Measurements from ENCODE around the gene UGT2B10. TPM values are rescaled to one million over a fixed set of nuclear protein-coding genes. Genes with fewer than 3 reads are reported as not detected.
"Not testable (repeated sequence)": the region's sequence is repeated elsewhere in the genome, so short reads cannot be mapped to it uniquely, and the experiment has no call there.

The UGT2B10 gene
- total and polyA plus RNA-seq, 3 donors from 2014 or later: 1.5 TPM; not detected in 2

- 85 to 92% methylated on average over 4 of the region's 4 CpGs for WGBS, 2 donors
- Histone ChIP-seq H3K36me3 (ENCODE audit: low read depth, missing control alignments) (no peaks in the 10 kb centered on the region), H3K4me3 (no peak overlapping the region), H3K4me1 (no peaks in the 10 kb centered on the region), H3K27ac (no peak overlapping the region), H3K27me3 (no peaks in the 10 kb centered on the region), H3K9me3 (no peaks in the 10 kb centered on the region)
- intact Hi-C loops (cut with DNase I; ENCODE audit: low total_unique reads): no loop called here
- DNase-seq: no peak
- TF ChIP-seq, protein P1, sequence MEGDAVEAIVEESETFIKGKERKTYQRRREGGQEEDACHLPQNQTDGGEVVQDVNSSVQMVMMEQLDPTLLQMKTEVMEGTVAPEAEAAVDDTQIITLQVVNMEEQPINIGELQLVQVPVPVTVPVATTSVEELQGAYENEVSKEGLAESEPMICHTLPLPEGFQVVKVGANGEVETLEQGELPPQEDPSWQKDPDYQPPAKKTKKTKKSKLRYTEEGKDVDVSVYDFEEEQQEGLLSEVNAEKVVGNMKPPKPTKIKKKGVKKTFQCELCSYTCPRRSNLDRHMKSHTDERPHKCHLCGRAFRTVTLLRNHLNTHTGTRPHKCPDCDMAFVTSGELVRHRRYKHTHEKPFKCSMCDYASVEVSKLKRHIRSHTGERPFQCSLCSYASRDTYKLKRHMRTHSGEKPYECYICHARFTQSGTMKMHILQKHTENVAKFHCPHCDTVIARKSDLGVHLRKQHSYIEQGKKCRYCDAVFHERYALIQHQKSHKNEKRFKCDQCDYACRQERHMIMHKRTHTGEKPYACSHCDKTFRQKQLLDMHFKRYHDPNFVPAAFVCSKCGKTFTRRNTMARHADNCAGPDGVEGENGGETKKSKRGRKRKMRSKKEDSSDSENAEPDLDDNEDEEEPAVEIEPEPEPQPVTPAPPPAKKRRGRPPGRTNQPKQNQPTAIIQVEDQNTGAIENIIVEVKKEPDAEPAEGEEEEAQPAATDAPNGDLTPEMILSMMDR (IDR thresholded peaks at IDR 0.05): no peak
- no peak for TF ChIP-seq POLR2A (IDR thresholded peaks at IDR 0.05)
Measured at GRCh38 chr4:68803013-68803412, 12.8 kb upstream of the UGT2B10 start.

- Histone ChIP-seq H3K27me3 (no peaks in the 10 kb centered on the region), H3K9me3 (no peaks in the 10 kb centered on the region), H3K27ac (no peak overlapping the region), H3K4me3 (no peak overlapping the region), H3K36me3 (ENCODE audit: low read depth, missing control alignments) (no peaks in the 10 kb centered on the region), H3K4me1 (no peaks in the 10 kb centered on the region)
- DNase-seq: no peak
- WGBS, 2 donors: 47 to 48% methylated on average over 2 of the region's 2 CpGs
- TF ChIP-seq, protein P1 (IDR thresholded peaks at IDR 0.05): no peak
- TF ChIP-seq POLR2A (IDR thresholded peaks at IDR 0.05): no peak
- intact Hi-C loops (cut with DNase I; ENCODE audit: low total_unique reads): no loop called here
Measured at GRCh38 chr4:68808060-68808459, 7.7 kb upstream of the UGT2B10 start.

GRCh38 chr4:68810919-68811318, 4.9 kb upstream of the UGT2B10 start:
- WGBS, 2 donors: 68 to 84% methylated on average over 2 of the region's 2 CpGs

GRCh38 chr4:68816410-68817265, 844 bp downstream of the UGT2B10 start:
- H3K4me3 ChIP-seq; H3K9me3 ChIP-seq; H3K4me1 ChIP-seq; H3K36me3 ChIP-seq (ENCODE audit: low read depth, missing control alignments); intact Hi-C loops (cut with DNase I; ENCODE audit: low total_unique reads); DNase-seq; H3K27me3 ChIP-seq; H3K27ac ChIP-seq: not testable (repeated sequence)
- WGBS, 2 donors: 70 to 72% methylated on average over 5 of the region's 5 CpGs

More at GRCh38 chr4:68810919-68811318, 4.9 kb upstream of the UGT2B10 start:
- no peak overlapping the region for H3K27ac ChIP-seq
- no peak overlapping the region for H3K4me3 ChIP-seq
- TF ChIP-seq POLR2A (IDR thresholded peaks at IDR 0.05): no peak
- TF ChIP-seq, protein P1 (IDR thresholded peaks at IDR 0.05): no peak
- DNase-seq: no peak
- no peaks in the 10 kb centered on the region for H3K36me3 ChIP-seq (ENCODE audit: low read depth, missing control alignments)
- H3K9me3 ChIP-seq: no peaks in the 10 kb centered on the region
- no peaks in the 10 kb centered on the region for H3K4me1 ChIP-seq
- no peaks in the 10 kb centered on the region for H3K27me3 ChIP-seq
- intact Hi-C loops (cut with DNase I; ENCODE audit: low total_unique reads): no loop called here

DNA sequence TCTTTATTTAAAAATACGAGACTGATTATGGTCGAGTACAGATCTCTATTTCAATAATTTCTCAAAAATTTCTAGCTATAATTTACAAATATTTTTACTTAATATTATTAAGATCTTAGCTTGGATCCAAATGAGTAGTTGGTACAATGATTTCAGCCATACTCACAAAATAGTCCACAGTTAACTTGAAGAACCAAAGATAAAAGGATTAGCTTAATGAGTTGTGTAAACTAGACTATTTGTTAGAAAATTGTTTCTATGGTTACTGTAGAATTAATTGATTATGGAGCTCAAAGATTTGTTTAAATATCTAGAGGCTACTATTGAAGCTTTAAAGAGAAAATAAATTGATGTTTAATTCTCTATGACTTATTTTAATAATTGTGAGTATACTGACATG, 1.6 kb downstream of the UGT2B10 start:
- H3K4me3 ChIP-seq: no peak overlapping the region
- WGBS, 2 donors: 67 to 87% methylated on average over 2 of the region's 2 CpGs
- H3K36me3 ChIP-seq (ENCODE audit: low read depth, missing control alignments): no peaks in the 10 kb centered on the region
- no peaks in the 10 kb centered on the region for H3K27me3 ChIP-seq
- no peak overlapping the region for H3K27ac ChIP-seq
- DNase-seq: no peak
- no peaks in the 10 kb centered on the region for H3K9me3 ChIP-seq
- TF ChIP-seq POLR2A (IDR thresholded peaks at IDR 0.05): no peak
- TF ChIP-seq, protein P1 (IDR thresholded peaks at IDR 0.05): no peak
- intact Hi-C loops (cut with DNase I; ENCODE audit: low total_unique reads): no loop called here
- no peaks in the 10 kb centered on the region for H3K4me1 ChIP-seq

- H3K4me3 ChIP-seq; H3K9me3 ChIP-seq; H3K36me3 ChIP-seq (ENCODE audit: low read depth, missing control alignments); intact Hi-C loops (cut with DNase I; ENCODE audit: low total_unique reads); H3K27me3 ChIP-seq; H3K27ac ChIP-seq; H3K4me1 ChIP-seq; DNase-seq: not testable (repeated sequence)
- 80 to 82% methylated on average over 3 of the region's 3 CpGs for WGBS, 2 donors
Measured at GRCh38 chr4:68818030-68818462, 2.3 kb downstream of the UGT2B10 start.
